NOMO-1 (cell line): ENCODE results near the gene ZNF407.

Source experiments
- DNase-seq, 2 experiments: peaks; one replicate each; lab custom pipeline; 2025; ENCODE audit not compliant: unreplicated experiment in 2 of 2; lab: John Stamatoyannopoulos, UW

Gene ZNF407

DNA sequence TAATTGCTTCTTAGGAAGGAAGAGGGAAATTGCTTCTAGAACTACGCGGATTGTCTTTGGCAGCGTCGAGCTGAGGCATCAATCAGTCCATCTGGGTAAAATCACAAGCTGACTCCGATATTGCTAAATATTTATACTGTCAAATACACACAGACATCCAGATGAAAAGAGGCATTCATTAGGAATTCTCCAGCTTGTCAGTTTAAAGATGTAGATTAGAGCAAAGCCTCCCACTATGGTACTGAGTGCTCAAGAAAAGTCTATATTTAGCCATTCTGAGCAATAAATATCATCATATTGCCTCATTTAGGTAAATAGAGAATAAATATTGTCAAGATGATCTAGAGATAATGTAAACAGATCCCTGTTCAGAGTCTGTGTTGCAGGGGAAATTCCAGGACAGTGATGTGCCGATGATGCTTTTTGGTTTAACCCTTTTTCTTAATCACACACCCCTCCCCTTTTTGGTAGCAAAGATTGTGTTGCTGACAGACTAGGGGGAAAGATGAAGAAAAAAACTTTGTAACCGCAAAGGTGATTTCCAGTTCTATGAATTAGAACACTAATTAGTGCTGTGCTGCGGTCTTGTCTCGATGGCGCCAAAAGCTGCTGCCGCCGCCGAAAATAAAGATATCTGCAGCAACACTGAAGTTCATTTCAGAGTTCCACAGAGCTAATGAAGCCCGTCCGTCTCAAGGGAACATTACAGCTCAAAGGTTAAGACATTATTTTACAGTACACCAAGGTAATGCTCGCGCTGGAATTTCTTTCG is 439.4 kb downstream of the ZNF407 start:
- no peak for DNase-seq

DNA sequence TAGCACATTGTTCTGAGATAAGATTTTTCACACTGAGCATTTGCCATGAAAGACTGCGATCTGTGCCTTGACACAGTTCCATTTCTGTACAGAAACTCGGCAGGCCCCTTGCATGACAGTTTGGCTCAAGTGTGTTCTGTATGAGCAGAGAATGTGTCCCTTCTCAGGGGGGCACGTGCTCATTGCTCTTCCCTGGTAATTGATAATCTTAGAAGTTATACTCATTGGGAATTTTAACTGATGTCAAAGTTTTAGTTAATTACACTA is 440.0 kb downstream of the ZNF407 start:
- no peak for DNase-seq

DNA sequence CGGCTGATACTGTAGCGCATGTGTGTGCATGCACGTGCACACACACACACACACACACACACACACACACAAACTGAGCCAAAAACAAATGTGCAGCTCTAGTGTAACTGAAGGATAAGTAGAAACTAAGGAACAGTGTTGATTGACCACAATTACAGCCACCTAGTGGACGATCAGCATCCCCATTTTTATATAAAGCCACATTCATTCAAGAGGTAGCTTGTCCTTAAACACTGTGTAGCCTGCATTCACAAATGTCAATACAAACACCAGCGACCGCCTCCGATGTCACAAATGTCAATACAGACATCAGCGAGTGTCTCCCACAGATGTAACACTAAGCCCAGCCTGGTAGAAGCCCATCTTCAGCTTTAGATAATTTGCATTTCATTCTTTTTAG is 443.9 kb downstream of the ZNF407 start:
- no peak for DNase-seq

DNA sequence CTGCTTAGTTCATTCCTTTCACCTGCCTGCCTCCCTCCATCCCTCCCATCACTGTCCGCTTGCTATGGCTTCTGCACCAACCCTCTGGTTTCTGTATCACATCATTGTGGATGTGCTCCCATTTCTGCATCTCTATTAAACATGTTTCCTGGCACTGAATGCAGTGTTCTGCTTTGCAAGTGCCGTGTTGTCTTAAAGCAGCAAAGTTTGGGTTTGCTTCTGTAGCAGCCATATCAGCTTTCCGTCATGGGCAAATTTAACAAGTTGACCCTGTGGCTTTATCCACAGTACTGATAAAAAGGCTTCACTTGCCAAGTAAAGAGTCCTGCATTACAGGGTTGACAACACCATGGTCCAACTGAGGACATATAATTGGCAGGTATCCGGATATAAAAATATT is 445.8 kb downstream of the ZNF407 start:
- no peak for DNase-seq

DNA sequence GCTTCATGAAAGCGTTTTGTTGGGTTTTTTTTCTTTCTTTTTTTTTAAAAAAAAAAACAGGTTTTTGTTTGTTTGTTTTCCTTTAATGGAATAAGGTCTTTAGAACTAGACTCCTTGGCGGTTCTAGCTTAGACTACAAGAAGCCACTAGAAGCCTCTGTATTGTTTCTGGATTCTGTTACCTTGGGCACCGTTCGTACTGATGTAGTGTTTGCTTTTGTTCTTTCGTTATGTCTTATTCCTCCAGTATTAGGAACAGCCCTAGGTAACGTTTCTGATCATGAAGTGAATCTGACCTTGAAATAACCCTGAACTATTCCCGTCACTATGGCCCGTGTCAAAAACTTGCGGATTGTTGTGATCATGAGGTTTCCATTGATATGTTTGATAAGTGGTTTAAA is 446.6 kb downstream of the ZNF407 start:
- no peak for DNase-seq

DNA sequence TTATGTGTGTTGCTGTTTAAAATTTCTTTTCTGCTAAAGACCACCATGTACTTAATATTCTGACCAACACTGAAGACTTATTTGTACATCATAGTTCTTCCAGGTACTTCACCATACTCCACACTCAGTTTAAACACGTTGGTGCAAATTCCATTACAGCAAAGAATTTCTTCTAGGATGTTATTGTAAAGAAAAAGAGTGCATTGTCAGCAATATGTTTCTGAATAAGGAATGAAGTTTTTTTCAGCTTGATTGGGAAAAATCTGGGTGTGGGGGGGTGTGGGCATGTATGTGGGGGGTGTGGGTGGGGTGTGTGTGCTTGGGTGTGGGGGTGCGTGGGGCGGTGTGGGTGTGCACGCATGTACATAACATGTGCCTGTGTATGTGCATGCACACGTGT is 447.1 kb downstream of the ZNF407 start:
- DNase-seq = no peak

DNA sequence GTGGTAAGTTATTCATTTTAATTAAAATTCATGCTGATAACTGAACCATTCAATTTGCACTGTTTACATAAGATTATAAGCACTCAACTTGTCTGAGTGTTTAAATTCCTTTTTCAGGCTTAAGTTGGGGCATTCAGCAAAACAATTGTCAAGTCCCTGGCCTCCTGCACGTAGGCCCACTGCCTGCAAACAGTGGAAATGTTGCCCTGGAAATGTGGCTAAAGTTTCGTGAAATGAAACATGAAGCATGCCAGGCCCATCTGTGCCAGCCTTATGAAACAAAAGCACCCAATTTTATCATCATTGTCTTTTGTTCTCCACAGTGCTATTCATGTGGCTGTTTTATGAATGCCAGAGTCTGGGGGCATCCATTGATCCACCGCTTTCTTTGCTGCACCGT is 447.6 kb downstream of the ZNF407 start:
- DNase-seq = no peak

DNA sequence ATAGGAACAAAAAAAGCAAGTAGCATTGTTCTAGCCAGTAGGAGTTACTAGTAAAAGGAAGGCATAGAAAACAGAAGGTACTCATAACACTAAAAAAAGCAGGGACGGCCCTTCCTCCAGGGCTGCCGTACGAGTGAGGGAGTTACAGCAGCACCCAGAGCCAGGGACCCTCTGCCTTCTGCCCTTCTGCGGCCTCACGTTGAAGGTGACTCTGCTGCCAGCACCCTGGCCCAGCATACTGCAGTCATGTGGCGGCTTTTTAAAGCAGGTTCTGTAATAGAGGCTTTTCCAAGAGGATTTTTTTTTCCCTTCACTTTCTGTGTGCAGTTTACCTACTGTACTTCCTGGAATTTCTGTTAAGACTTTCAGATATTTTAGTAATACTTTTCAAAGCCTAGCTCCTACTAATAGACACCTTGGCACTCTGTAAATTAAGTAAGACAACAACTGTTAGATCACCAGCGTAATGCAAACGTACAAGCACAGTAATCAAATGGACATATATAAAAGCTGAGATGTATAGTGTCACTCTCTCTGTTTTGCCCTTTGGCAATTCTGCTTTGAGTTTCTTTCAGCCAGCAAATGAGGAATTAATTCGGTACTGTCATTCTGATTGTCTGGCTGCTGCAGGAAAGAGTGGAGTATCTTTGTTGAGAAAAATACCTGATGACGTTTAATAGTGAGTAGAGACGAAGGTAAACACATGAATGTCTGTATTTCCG is 449.7 kb downstream of the ZNF407 start:
- DNase-seq = no peak

DNA sequence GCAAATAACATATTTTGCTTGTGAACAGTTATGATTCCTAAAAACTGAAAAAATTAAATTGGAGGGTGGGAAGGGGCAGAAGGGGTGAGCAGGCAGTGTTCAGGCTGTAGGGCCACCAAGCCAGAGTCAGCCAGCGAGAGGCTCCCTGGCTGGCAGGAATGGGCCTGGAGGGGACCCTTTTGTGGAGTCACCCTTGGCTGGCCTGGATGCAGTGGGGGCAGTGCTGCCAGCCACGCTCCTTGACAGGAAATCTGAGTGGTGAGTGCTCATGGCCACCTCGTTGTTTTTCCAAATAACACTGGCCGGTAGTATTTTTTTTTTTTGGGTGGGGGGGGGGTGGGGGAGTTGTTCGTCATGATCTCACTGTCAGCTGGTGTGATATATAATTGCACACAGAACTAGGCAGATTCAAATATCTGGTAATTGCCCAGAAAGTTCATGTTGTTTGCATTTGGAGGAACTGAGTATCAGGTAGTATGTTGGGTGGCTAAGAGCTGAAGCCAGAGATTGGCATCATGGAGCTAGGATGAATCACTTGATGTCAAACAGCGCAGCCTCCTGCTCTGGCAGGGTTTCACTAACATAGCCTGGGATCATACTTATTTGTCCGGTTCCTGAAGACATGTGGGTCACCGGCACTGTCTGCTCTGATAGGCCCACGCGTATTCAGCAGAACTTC is 451.2 kb downstream of the ZNF407 start:
- no peak for DNase-seq

DNA sequence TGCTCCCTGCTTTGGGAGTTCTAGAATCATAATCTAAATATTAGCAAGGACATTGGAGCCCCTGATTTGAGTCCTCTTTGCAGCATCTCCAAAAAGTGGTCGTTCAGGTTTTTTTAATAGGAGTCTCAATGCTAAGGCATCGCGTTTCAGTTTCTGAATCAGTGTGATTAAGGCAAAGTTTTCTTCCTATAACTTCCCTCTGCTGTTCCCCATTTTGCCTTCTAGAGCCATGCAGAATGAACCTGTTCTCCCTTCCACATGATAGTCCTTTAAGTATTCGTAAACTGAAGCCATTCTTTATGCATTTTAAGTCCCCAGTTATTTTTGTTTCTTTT is 451.8 kb downstream of the ZNF407 start:
- no peak for DNase-seq

DNA sequence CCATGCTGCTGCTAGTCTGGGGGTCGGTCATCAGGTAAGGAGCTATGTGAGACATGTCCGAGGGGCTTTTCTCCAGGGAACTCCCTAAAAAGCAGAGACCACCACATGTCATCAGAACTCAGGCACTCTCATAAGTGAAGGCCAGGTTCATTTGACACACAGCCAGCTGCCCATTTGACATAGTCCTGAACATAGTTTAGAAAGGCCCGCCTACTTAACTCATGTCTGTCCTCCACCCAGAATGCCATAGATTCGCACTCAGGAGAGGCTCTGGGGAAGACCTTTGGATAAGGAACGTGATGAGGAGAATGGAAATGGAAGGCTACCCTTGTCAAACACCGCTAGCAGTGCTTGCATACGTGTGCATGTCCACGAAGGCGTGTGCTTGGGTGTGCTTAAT is 454.1 kb downstream of the ZNF407 start:
- no peak for DNase-seq

DNA sequence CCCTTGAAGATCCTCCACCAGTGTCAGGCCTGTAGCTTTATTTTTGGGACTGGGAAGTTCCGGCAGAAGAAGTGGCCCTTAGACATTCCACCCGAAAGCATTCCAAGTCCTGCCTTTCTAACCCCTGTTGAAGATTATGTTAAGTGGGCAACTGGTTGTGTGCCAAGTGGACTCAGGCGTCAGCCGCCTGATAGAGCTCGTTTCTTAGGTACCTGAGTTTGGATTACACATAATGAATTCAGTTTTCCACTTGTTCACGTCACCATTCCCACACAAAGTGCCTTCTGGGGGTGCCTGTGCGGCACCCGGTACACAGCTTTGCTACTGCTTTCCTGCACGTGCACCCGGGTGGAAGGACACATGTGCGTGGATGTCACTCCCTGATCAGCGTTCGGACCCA is 454.8 kb downstream of the ZNF407 start:
- no peak for DNase-seq

DNA sequence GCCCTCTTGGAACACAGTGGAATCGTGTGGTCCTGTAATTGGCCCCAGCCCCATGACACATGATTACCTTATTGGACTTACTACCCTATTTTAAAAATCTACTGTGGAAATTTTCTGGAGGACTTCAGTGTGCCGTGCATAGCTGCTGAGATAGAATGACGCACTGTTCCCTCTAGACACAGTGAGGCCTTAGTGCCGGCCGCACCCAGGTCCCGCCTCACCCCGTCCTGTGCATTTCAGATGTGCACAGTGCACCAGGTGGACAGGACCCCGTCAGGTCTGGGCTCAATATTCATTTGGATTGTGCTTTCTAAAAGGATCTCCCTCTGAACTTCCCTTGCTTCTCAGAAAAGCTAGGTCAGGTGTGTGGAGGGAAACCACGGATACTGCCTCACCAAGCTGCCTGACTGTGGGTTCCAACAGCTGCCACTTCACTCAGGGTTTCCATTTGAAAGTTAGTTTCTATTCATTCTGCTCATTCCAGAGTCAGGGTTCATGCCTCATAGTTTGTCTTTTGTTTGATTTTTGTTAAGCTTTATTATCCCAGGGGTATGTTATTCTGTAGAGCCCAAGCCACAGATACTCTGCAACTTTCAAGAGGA is 455.5 kb downstream of the ZNF407 start:
- no peak for DNase-seq

DNA sequence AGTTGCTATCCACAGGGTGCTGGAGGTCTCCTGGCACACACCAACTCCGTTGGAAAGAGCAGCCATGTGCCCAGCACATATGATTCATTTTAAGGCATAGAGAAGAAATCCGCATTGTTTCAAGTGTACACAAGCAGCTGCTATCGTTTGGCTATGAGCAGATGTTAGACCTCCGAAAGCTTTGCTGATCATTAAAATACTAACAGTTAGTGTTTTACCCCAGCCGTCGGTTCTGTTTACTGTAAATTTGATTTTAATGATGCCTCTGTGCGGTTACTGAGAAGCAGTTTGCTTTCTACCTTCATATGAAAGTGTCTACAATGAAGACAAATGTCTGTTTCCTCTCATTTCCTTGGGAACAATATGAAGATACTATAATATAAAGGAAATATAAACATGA is 456.4 kb downstream of the ZNF407 start:
- no peak for DNase-seq

DNA sequence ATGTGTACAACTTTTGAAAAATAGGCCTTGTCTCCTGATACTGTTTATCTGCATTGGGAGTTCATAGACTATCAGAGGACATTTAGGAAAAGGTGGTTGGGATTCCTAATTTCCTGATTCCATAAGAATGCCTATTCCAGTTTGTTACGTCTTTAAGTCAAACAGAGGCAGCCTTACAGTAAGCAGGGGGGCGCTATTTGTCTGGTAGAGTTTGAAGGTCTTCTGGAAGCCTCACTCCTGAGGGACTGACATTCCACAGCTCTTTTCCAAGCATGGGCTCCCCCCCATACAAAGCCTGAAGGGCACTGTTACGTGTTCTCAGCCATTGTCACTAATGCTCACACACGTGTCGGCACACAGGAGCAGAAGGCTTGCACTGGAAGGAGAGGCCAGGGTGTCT is 456.9 kb downstream of the ZNF407 start:
- no peak for DNase-seq

DNA sequence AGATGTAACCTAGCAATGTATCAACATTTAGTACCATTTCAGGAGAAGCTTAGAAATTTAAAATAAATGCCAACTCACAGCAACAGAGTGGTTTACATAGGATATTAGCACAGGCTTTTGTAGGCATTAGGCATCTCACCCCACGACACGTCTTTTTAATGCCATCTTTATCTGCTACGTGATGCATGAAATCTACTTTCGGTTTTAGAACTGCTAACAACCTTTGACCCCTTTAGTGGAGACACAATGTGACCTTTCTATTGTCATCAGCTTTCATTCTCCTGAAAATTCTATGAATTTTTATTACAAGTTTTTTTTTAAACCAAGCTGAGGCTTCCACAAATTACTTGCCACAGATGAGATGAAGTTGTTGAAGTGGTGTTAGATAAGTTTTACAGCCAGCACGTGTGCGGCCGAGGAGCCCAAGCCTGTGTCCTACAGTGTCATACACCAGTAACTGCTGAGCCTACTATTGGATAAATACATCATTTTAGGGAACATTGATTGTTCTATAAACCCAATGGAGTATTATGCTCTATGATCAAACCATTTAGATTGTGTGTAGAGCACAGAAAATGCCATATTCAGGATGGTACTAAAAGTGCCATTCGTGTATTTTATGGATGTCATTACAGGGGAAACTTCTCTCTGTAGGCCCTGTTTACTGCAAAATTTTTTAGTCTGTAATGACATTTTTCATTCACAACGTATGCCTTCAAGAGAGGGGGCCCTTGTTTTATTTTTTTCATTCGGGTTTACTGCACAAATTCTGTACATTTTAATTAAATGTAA is 459.7 kb downstream of the ZNF407 start:
- no peak for DNase-seq

DNA sequence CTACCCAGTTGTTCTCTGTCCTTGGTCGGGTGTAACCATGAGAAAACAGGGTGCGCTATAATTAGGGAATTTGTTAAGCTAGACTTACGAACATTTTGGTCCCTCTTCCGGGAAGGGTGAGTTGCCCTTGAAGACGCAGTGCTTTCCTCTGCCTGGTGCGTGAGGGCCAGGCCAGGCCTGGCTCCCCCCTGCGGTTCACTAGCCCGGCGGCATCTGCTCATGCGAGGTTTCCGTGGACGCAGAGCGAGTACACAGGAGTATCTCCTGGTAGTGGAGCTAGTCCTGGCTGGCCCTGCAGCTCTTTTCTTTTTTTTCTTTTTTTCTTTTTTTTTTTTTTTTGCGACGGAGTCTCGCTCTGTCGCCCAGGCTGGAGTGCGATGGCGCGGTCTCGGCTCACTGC is 462.5 kb downstream of the ZNF407 start:
- no peak for DNase-seq

DNA sequence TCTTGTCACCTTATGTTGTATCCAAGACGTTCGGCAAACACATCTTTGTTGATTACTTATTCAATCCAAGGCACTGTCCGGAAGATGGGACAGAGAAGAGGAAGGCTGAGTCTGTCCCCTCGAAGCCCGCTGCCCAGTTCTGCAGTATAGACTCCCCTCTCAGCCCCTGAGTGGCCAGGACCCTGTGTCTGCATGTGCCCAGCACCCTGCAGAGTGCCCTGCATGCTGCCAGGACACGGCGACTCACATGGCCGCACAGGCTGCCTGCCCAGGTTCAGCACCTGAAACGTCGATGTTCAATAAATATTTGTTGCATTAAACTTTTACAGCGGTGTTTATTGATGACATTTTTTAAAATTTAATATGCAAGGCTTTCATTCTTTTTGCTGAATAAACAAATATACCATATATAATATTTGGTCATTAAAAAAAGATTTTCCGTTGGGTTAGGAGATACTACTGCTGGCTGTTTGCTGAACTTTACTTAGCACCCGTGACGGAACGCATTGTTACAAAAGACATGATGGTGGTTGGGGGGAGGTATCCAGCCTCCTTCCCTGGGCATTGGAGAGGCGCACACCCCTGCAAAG is 464.7 kb downstream of the ZNF407 start:
- DNase-seq = no peak

DNA sequence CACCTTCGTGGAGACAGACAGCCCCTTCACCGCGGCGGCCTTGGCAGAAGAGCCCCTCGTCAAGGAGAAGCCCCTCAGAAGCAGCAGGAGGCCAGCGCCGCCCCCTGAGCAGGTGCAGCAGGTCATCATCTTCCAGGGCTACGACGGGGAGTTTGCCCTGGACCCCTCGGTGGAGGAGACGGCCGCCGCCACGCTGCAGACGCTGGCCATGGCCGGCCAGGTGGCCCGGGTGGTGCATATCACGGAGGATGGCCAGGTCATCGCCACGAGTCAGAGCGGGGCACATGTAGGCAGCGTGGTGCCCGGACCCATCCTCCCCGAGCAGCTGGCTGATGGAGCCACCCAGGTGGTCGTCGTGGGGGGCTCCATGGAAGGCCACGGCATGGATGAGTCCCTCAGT is 465.5 kb downstream of the ZNF407 start:
- no peak for DNase-seq

DNA sequence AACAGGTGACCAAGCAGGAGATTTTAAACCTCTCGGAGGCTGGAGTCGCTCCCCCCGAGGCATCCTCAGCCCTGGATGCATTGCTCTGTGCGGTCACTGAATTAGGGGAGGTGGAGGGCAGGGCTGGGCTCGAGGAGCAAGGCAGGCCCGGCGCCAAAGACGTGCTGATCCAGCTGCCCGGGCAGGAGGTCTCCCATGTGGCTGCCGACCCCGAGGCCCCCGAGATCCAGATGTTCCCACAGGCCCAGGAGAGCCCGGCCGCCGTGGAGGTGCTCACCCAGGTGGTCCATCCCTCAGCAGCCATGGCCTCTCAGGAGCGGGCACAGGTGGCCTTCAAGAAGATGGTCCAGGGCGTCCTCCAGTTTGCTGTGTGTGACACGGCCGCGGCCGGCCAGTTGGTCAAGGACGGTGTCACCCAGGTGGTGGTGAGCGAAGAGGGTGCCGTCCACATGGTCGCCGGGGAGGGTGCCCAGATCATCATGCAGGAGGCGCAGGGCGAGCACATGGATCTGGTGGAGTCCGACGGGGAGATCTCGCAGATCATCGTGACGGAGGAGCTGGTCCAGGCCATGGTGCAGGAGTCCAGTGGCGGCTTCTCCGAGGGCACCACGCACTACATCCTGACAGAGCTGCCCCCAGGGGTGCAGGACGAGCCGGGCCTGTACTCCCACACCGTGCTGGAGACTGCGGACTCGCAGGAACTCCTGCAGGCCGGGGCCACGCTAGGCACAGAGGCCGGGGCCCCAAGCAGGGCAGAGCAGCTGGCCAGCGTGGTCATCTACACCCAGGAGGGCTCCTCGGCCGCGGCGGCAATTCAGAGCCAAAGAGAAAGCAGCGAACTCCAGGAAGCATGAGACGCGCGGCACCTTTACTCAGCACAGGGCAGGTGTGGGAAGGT is 466.2 kb downstream of the ZNF407 start:
- DNase-seq = no peak
